Endothelial cell (in vitro differentiated cells): ENCODE data around the gene REEP2. TPM values are rescaled to one million over a fixed set of nuclear protein-coding genes. Genes with fewer than 3 reads are reported as not detected.

Experiments used
- DNase-seq: peaks from one replicate; pipeline ENCODE4 v3.0.0; 2021; ENCODE audit warnings: low spot score
- H3K27ac Mint-ChIP-seq: one replicate; pipeline ENCODE4 v1.8.0; 2021; ENCODE audit warnings: mixed read lengths, inconsistent platforms; ENCODE audit not compliant: unreplicated experiment
- H3K27me3 Mint-ChIP-seq: one replicate; pipeline ENCODE4 v1.8.0; 2021; ENCODE audit warnings: mild to moderate bottlenecking, moderate library complexity, mixed read lengths, inconsistent platforms; ENCODE audit not compliant: unreplicated experiment
- H3K36me3 Mint-ChIP-seq: one replicate; pipeline ENCODE4 v1.8.0; 2021; ENCODE audit warnings: mild to moderate bottlenecking, low read depth, mixed read lengths, inconsistent platforms; ENCODE audit not compliant: unreplicated experiment
- H3K4me1 Mint-ChIP-seq: one replicate; pipeline ENCODE4 v1.8.0; 2021; ENCODE audit warnings: mild to moderate bottlenecking, mixed read lengths, inconsistent platforms; ENCODE audit not compliant: unreplicated experiment
- H3K4me3 Mint-ChIP-seq: one replicate; pipeline ENCODE4 v1.8.0; 2021; ENCODE audit warnings: mild to moderate bottlenecking, mixed read lengths, inconsistent platforms; ENCODE audit not compliant: unreplicated experiment
- H3K9me3 Mint-ChIP-seq: one replicate; pipeline ENCODE4 v1.8.0; 2021; ENCODE audit warnings: mixed read lengths, inconsistent platforms; ENCODE audit not compliant: unreplicated experiment
- CTCF ChIP-seq: fragments of 200-600 bp; sonication (generic); IDR thresholded peaks from one replicate; pipeline ENCODE4 v1.5.0; 2021; ENCODE audit warnings: antibody characterized with exemption; ENCODE audit not compliant: unreplicated experiment
- total RNA-seq: library from RNA; stranded (reverse); fragmentation: NEBNext Ultra II Directional; extraction: Animal tissue kit (Norgen Biotek cat#: 25700); gene quantifications from one replicate; pipeline ENCODE4 v1.2.1, GENCODE V29; 2021; ENCODE audit not compliant: unreplicated experiment

REEP2 gene
- total RNA-seq, 1 donor from 2014 or later: 72.8 TPM

- DNase-seq: no peak
- Mint-ChIP-seq H3K27ac (no peak overlapping the region), H3K9me3 (no peaks in the 10 kb centered on the region), H3K4me3 (no peak overlapping the region), H3K36me3 (peaks cover 3% of the 10 kb centered on the region), H3K4me1 (peaks cover 15% of the 10 kb centered on the region), H3K27me3 (peaks cover 23% of the 10 kb centered on the region)
- TF ChIP-seq CTCF: no peak
Observed at GRCh38 chr5:138489683-138490061, 50.8 kb downstream of the REEP2 start.

GRCh38 chr5:138490648-138491283 lies 51.9 kb downstream of the REEP2 start:
- H3K4me1 Mint-ChIP-seq: peaks cover 15% of the 10 kb centered on the region
- no peak for TF ChIP-seq CTCF
- H3K4me3 Mint-ChIP-seq: peak overlapping the region; percentile 59
- DNase-seq: no peak
- H3K27me3 Mint-ChIP-seq: peaks cover 23% of the 10 kb centered on the region
- H3K9me3 Mint-ChIP-seq: no peaks in the 10 kb centered on the region
- peak overlapping the region; percentile 72 for H3K27ac Mint-ChIP-seq
- H3K36me3 Mint-ChIP-seq: peaks cover 3% of the 10 kb centered on the region

- peaks cover 3% of the 10 kb centered on the region for H3K36me3 Mint-ChIP-seq
- H3K27ac Mint-ChIP-seq: no peak overlapping the region
- no peak for DNase-seq
- H3K27me3 Mint-ChIP-seq: peaks cover 23% of the 10 kb centered on the region
- TF ChIP-seq CTCF: no peak
- peak overlapping the region; percentile 59 for H3K4me3 Mint-ChIP-seq
- H3K4me1 Mint-ChIP-seq: peaks cover 15% of the 10 kb centered on the region
- no peaks in the 10 kb centered on the region for H3K9me3 Mint-ChIP-seq
Observed at GRCh38 chr5:138491284-138491648, 52.4 kb downstream of the REEP2 start.

- peaks cover 3% of the 10 kb centered on the region for H3K36me3 Mint-ChIP-seq
- DNase-seq: peak; percentile 71
- H3K4me3 Mint-ChIP-seq: peak overlapping the region; percentile 89
- no peaks in the 10 kb centered on the region for H3K9me3 Mint-ChIP-seq
- peak overlapping the region; percentile 34 for H3K27ac Mint-ChIP-seq
- no peak for TF ChIP-seq CTCF
- H3K27me3 Mint-ChIP-seq: peaks cover 22% of the 10 kb centered on the region
- peaks cover 15% of the 10 kb centered on the region for H3K4me1 Mint-ChIP-seq
Observed at GRCh38 chr5:138491669-138492559, 53.1 kb downstream of the REEP2 start.

GRCh38 chr5:138492560-138493045 lies 53.7 kb downstream of the REEP2 start:
- Mint-ChIP-seq H3K27me3 (peaks cover 22% of the 10 kb centered on the region), H3K4me3 (peak overlapping the region; percentile 89), H3K27ac (peak overlapping the region; percentile 34), H3K4me1 (peaks cover 15% of the 10 kb centered on the region), H3K36me3 (peaks cover 3% of the 10 kb centered on the region), H3K9me3 (no peaks in the 10 kb centered on the region)
- no peak for TF ChIP-seq CTCF
- no peak for DNase-seq
